Choroid plexus epithelial cell (primary cell): ENCODE results near the gene DPH1.

Experiments
- DNase-seq: peaks from one replicate; pipeline ENCODE4 v3.0.0-alpha.2; 2010; ENCODE audit warnings: low read depth
- H3K4me3 ChIP-seq: 2 replicates; pipeline ENCODE4 v1.5.1; 2011; ENCODE audit warnings: low read depth, mild to moderate bottlenecking, control low read depth, low read length, moderate library complexity
- TF ChIP-seq, protein P1 (sequence below): conservative IDR thresholded peaks from 2 replicates; pipeline ENCODE4 v1.5.1; 2011; ENCODE audit warnings: low read depth, mild to moderate bottlenecking, control low read depth, inconsistent platforms, low read length, moderate library complexity

DPH1 gene

DNA sequence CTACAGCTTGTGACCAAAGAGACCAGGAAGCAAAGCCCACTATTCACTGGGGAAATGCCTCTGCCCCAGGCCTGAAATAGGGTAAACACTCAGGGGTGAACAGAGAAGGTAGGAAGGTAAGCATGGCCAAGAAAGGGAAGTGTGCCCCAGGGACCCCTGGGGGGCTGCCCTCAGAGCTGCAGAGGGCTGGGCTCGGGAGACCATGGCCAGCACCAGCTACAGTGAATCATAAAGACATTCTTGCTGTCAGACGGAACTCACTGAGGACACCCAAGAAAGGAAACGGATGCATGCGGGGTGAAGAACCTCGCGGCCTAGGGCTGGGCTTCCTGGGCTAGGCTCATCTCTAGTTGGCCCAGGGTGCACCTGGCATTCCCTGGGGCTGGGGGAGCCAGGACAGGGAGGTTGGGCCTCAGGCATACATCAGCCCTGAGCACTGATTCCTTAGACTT lies 34.6 kb downstream of the DPH1 start:
- DNase-seq: peak; percentile 78
- TF ChIP-seq, protein P1, sequence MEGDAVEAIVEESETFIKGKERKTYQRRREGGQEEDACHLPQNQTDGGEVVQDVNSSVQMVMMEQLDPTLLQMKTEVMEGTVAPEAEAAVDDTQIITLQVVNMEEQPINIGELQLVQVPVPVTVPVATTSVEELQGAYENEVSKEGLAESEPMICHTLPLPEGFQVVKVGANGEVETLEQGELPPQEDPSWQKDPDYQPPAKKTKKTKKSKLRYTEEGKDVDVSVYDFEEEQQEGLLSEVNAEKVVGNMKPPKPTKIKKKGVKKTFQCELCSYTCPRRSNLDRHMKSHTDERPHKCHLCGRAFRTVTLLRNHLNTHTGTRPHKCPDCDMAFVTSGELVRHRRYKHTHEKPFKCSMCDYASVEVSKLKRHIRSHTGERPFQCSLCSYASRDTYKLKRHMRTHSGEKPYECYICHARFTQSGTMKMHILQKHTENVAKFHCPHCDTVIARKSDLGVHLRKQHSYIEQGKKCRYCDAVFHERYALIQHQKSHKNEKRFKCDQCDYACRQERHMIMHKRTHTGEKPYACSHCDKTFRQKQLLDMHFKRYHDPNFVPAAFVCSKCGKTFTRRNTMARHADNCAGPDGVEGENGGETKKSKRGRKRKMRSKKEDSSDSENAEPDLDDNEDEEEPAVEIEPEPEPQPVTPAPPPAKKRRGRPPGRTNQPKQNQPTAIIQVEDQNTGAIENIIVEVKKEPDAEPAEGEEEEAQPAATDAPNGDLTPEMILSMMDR: no peak
- no peak overlapping the region for H3K4me3 ChIP-seq

DNA sequence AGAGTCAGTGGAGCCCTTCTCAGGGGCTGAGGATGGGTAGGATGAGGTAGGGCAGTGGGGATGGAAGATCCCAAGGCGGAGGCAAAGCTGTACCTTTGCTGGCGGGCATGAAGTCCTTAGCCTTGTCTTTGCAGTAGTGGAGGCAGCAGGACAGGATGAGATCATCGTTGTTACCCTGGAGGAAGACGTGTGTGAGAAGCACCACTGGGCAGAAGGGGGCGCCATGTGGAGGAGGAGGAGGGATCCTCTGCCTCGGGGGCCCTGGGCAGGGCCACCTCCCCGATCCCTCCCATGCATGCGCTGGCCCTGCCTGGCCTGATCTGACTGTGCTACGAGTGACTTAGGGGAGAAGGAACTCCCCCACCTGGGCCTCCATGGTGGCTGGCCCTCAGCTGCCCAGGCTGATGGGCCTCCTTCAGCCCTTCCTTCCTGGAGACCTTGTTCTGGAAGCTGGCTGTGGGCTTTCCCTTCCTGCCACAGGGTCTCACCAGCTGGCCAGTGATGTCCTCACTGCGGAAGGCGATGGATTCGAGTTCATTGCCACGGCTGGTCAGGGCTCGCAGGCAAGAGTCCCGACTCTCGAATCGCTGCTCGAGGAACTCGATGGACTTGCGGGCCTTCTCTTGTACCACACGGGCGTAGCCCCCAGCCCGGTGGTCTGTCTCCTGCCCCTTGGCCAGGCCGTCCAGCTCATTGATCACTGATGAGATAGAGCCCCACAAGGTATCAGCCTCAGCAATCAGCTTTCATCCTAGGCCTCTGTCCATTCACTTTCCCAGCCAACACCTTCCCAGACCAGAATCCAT lies 35.2 kb downstream of the DPH1 start:
- H3K4me3 ChIP-seq: no peak overlapping the region
- peak; percentile 92 for DNase-seq
- TF ChIP-seq, protein P1: peak; percentile 77

DNA sequence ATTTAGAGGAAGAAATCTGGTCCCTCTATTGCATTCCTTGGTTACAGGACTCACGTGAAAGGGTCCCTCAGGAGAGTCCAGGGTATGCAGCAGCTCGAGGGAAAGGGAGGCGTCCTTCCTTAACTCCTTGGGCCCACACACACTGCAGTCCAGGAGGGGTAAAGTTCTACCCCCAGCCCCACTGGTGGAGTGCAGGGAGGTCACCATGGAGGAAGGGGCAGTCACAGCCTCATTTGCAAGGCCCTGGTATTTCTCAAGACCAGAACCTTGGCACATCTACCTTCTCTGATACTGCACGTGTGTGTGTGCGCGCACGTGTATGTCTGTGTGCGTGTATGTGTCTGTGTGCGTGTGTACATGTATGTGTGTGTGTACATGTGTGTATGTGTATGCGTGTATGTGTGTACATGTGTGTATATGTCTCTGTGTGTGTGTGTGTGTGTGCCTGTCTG lies 36.0 kb downstream of the DPH1 start:
- H3K4me3 ChIP-seq: no peak overlapping the region
- DNase-seq: no peak
- TF ChIP-seq, protein P1: no peak

DNA sequence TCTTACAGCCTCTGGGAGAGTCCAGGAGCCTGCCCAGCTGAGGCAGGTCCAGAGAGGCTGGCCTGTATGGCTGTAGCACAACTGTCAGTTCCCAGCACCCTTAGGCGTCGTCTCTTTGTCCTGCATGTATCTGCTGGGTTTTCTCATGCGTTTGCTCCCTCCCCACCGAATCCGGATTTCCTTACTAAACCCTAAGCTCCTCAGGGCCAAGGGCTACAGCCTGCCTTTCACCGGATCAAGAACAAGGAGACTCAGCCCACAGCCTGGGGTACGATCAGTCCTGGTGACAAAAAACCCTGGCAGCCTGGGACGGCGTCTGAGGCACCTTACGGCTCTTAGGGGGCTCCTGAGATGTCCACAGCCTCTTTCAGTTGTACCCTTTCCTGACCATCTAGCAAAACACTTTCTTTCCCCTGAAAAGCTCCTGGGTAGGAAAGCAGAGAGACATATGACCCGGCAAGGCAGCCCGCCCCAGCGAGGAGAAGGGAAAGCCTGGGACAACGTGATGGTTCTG lies 37.2 kb downstream of the DPH1 start:
- no peak for DNase-seq
- no peak overlapping the region for H3K4me3 ChIP-seq
- TF ChIP-seq, protein P1: peak; percentile 0

DNA sequence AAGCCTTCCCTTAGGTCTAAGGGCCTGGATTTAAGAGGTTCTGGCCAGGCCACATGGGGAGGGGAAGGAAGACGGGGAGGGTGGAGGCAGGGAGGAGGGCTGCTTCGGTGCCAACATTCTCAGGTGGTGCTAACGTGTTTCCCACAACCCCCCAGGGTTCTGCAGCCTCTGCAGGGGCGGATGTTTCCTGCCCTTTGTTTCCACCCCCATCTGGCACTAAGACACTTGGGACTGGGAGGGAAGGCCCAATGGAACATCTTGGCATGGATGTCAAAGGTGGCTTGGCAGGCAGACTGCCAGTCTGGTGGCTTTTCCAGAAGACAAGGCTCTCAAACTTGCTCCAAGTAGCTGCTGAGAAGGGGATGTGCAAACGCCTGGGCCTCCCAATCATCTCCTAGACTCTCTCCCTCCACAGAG lies 37.7 kb downstream of the DPH1 start:
- peak; percentile 86 for DNase-seq
- H3K4me3 ChIP-seq: no peak overlapping the region
- TF ChIP-seq, protein P1: no peak

DNA sequence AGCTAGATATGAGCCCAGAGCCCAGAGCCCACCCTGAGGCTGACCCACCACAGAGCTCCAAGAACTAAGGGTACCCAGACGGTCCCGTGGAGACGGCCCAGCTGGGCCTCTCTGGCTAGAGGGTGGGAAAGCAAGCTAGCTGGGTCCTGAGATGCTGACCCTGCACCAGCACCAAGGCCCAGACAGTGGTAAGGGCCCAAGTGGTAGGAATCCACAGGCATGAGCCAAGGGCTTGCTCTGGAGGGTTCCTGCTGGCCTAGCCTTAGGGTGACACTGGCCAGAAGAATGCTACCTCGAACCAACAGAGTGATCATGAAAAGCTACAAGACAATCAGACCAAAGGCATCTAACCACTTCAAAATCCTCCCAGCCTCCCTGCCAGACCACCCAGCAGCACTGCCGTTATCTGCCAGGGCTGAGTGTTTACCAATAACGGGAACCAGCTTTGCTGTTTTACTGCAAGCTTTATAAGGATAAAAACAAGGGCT lies 38.1 kb downstream of the DPH1 start:
- TF ChIP-seq, protein P1: peak; percentile 36

More for the DNA sequence above, 38.1 kb downstream of the DPH1 start:
- DNase-seq: peak; percentile 83
- H3K4me3 ChIP-seq: no peak overlapping the region
